NCI-H128 (cell line): ENCODE measurements around the gene SAMD4B.
A peak's percentile ranks its signal among the peaks of the same experiment; 100 is the strongest.

ENCODE experiments used
- DNase-seq: peaks from one replicate; lab custom pipeline; 2025; ENCODE audit not compliant: unreplicated experiment; lab: John Stamatoyannopoulos, UW

Gene SAMD4B

GRCh38 chr19:39407660-39408391 is 65.6 kb downstream of the SAMD4B start:
- DNase-seq, result no peak

- no peak for DNase-seq
Observed at GRCh38 chr19:39408392-39409207, 66.4 kb downstream of the SAMD4B start.

GRCh38 chr19:39409208-39410016 is 67.2 kb downstream of the SAMD4B start:
- DNase-seq, result peak; percentile 91

- peak; percentile 5 for DNase-seq
Observed at GRCh38 chr19:39410017-39410830, 68.0 kb downstream of the SAMD4B start.

- DNase-seq, result no peak
Observed at GRCh38 chr19:39410831-39411080, 68.5 kb downstream of the SAMD4B start.

- DNase-seq, result no peak
Observed at GRCh38 chr19:39411081-39411831, 69.0 kb downstream of the SAMD4B start.

GRCh38 chr19:39411832-39412099 is 69.5 kb downstream of the SAMD4B start:
- peak; percentile 85 for DNase-seq

- DNase-seq, result peak; percentile 98
Observed at GRCh38 chr19:39412100-39412866, 70.1 kb downstream of the SAMD4B start, which contains the start of gene PLEKHG2. Gene PLEKHG2 (plus strand): TSS chr19:39412669. CDS start chr19:39414087, 1,418 bp downstream.

- no peak for DNase-seq
Observed at GRCh38 chr19:39412867-39413271, 70.6 kb downstream of the SAMD4B start.

- DNase-seq, result peak; percentile 40
Observed at GRCh38 chr19:39413272-39413910, 71.2 kb downstream of the SAMD4B start.

GRCh38 chr19:39413911-39414608 is 71.8 kb downstream of the SAMD4B start:
- DNase-seq, result no peak

GRCh38 chr19:39415111-39416046 is 73.2 kb downstream of the SAMD4B start:
- DNase-seq, result no peak

- DNase-seq, result no peak
Observed at GRCh38 chr19:39416152-39417120, 74.2 kb downstream of the SAMD4B start.

- no peak for DNase-seq
Observed at GRCh38 chr19:39417463-39418181, 75.4 kb downstream of the SAMD4B start.

GRCh38 chr19:39419003-39419402 is 76.8 kb downstream of the SAMD4B start:
- no peak for DNase-seq

- DNase-seq, result no peak
Observed at GRCh38 chr19:39420769-39421168, 78.5 kb downstream of the SAMD4B start.
